Endothelial cell of umbilical vein (primary cell): ENCODE data around the gene BRI3BP. TPM values are rescaled to one million over a fixed set of nuclear protein-coding genes. Genes with fewer than 3 reads are reported as not detected.
"Not testable (repeated sequence)": the region's sequence is repeated elsewhere in the genome, so short reads cannot be mapped to it uniquely, and the experiment has no call there.

ENCODE experiments used
- BruUV-seq: library from RNA; stranded (reverse); fragments of 400-500 nt; replicated peaks from 2 replicates; lab custom pipeline; 2021; lab: Mats Ljungman, UMichigan
- CTCF ChIA-PET: fragments of 300-600, 350-600 bp; sonication (Branson Sonifier 250); formaldehyde crosslinking; loops from one replicate; lab custom pipeline; 2021; ENCODE audit warnings: antibody characterized with exemption, inconsistent platforms; lab: Charles Lee
- POLR2A ChIA-PET: fragments of 300-600, 350-600 bp; sonication (Branson Sonifier 250); formaldehyde crosslinking; loops from one replicate; lab custom pipeline; 2021; ENCODE audit warnings: antibody characterized with exemption, inconsistent platforms; lab: Charles Lee
- DNase-seq: peaks from one replicate; pipeline ENCODE4 v3.0.0-alpha.2; 2011; ENCODE audit warnings: low read depth, low spot score
- FAIRE-seq: peaks from 2 replicates; lab custom pipeline; 2011; peaks lifted over from hg19 to GRCh38; lab: Jason Lieb, UNC
- H2AFZ ChIP-seq: 2 replicates; pipeline ENCODE4 v1.6.0; 2012; ENCODE audit warnings: low read depth, low read length, control low read depth, inconsistent platforms
- H3K27ac ChIP-seq: 2 replicates; pipeline ENCODE4 v1.5.1; 2011; ENCODE audit warnings: low read depth, mild to moderate bottlenecking, control low read depth, low read length, moderate library complexity; ENCODE audit not compliant: insufficient read depth
- H3K27me3 ChIP-seq, 2 experiments: 2 replicates each; pipeline versions ENCODE4 v1.6.0 to v1.6.1; 2011; ENCODE audit warnings: low read length in 2 of 2, mixed read lengths in 1 of 2; ENCODE audit not compliant: control insufficient read depth in 2 of 2, insufficient read depth in 2 of 2
- H3K36me3 ChIP-seq, 2 experiments: 2 replicates in 1 of 2; 3 replicates in 1 of 2; pipeline ENCODE4 v1.5.1; 2011; ENCODE audit warnings: low read length in 2 of 2, mild to moderate bottlenecking in 1 of 2, moderate library complexity in 1 of 2; ENCODE audit not compliant: control insufficient read depth in 2 of 2, insufficient read depth in 2 of 2; ENCODE audit errors: extremely low read depth in 1 of 2
- H3K4me1 ChIP-seq: 3 replicates; pipeline ENCODE4 v1.5.1; 2011; ENCODE audit warnings: mild to moderate bottlenecking, low read length; ENCODE audit not compliant: control insufficient read depth, insufficient read depth; ENCODE audit errors: extremely low read depth
- H3K4me2 ChIP-seq: 2 replicates; pipeline ENCODE4 v1.6.1; 2011; ENCODE audit warnings: low read length, control low read depth, mixed read lengths; ENCODE audit not compliant: insufficient read depth
- H3K4me3 ChIP-seq, 3 experiments: fragments of 200-600 bp in 1 of 3; sonication (generic), shearing (Covaris generic) in 1 of 3; replicated peaks in 1 of 3; 2 replicates each; pipeline ENCODE4 v1.5.1; 2011 to 2016; ENCODE audit warnings: control low read depth in 3 of 3, low read length in 3 of 3, mild to moderate bottlenecking in 2 of 3, inconsistent platforms in 1 of 3, low read depth in 1 of 3, moderate library complexity in 1 of 3; ENCODE audit not compliant: insufficient read depth in 1 of 3
- H3K79me2 ChIP-seq: 2 replicates; pipeline ENCODE4 v1.6.0; 2012; ENCODE audit warnings: low read length, inconsistent platforms; ENCODE audit not compliant: control insufficient read depth, insufficient read depth
- H3K9ac ChIP-seq: replicated peaks from 2 replicates; pipeline ENCODE3; 2011; ENCODE audit warnings: low read length, control low read depth; ENCODE audit not compliant: insufficient read depth; ENCODE audit errors: extremely low read depth
- H3K9me1 ChIP-seq: replicated peaks from 3 replicates; pipeline ENCODE4 v1.6.0; 2011; ENCODE audit warnings: mild to moderate bottlenecking, low read length; ENCODE audit not compliant: control insufficient read depth, insufficient read depth; ENCODE audit errors: extremely low read depth
- H3K9me3 ChIP-seq: replicated peaks from 2 replicates; pipeline ENCODE4 v1.5.1; 2012; ENCODE audit warnings: low read length, inconsistent platforms; ENCODE audit not compliant: control insufficient read depth, insufficient read depth
- H4K20me1 ChIP-seq: replicated peaks from 2 replicates; pipeline ENCODE3; 2011; ENCODE audit warnings: mild to moderate bottlenecking, low read length; ENCODE audit not compliant: control insufficient read depth, insufficient read depth; ENCODE audit errors: extremely low read depth
- EZH2 ChIP-seq: IDR thresholded peaks from 2 replicates; pipeline ENCODE4 v1.6.1; 2012; ENCODE audit warnings: borderline replicate concordance, low read depth, mild to moderate bottlenecking, moderate library complexity, low read length, inconsistent platforms; ENCODE audit not compliant: severe bottlenecking
- dilution Hi-C: fragments of 300-500 bp; cut with MboI; formaldehyde crosslinking; loops from one replicate; pipeline ENCODE4 v1.15.0; 2019; ENCODE audit warnings: low sequenced_read_pairs; ENCODE audit not compliant: extremely low pct_ligation_motif_present
- intact Hi-C: fragments of 100-400 bp; cut with micrococcal nuclease; formaldehyde crosslinking; loops from one replicate; pipeline ENCODE4 v1.10.0; 2022
- polyA plus RNA-seq, 4 experiments: library from polyadenylated mRNA; depleted of rRNA in 3 of 4; stranded (reverse) in 3 of 4; unstranded in 1 of 4; fragments of >200 nt; gene quantifications; 2 replicates each; pipeline versions ENCODE4 v1.2.1 to v1.2.3, GENCODE V29; 2011 to 2012; ENCODE audit warnings: missing spikeins in 1 of 4
- total RNA-seq: library from RNA; stranded (reverse); gene quantifications from 2 replicates; pipeline ENCODE4 v1.2.3, GENCODE V29; 2021

The BRI3BP gene
- total and polyA plus RNA-seq, 2 donors (not counting 3 experiments of a cell fraction or from before 2014, with no cell fraction given): 3.4 to 8.2 TPM

DNA sequence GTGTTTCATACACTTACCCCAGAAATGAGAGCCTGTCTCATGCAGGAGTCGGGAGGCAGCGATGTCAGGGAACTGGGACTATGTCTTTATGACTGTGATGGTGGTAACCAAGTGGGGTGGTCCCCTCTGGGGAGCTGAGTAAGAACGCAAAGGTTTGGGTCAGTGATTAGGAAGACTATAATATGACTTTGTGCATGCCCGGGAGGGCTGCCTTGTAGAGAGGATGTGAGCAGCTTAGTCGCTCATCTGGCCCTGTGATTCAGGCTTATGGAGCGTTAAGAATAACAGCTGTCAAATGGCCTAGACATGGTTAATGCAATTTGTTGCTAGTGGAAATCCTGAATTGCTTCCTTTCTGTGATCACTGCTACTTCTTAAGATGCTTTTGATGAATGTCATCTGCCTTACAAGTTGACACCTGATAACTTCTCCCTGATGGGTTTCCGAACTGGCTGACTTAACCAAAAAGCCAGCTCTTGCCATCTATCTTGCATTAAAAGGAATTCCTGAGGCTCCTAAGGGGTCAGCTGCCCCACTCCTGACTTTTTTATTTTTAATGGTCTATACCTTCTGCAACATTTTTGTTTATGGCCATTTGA is 36.4 kb downstream of the BRI3BP start:
- Histone ChIP-seq H3K4me2 (no peak overlapping the region), H3K9ac (no peak overlapping the region), H4K20me1 (no peaks in the 10 kb centered on the region), H3K9me1 (no peaks in the 10 kb centered on the region), H3K27ac (no peak overlapping the region), H3K36me3 (no peaks in the 10 kb centered on the region), H3K4me1 (no peaks in the 10 kb centered on the region), H3K4me3 (no peak overlapping the region), H3K27me3 (no peaks in the 10 kb centered on the region), H3K9me3 (no peaks in the 10 kb centered on the region), H2AFZ (no peak overlapping the region), H3K79me2 (no peaks in the 10 kb centered on the region)
- ChIA-PET POLR2A (no interaction called here), CTCF (interaction anchor here (0.8 kb wide), 1 partner anchor 9 kb away, joined by 3 read pairs; no protein-coding TSS in a partner anchor)
- TF ChIP-seq EZH2: no peak
- FAIRE-seq (no peak), DNase-seq (no peak)
- intact Hi-C loops: no loop called here
- BruUV-seq: no TSS peak
- dilution Hi-C loops: no loop called here

DNA sequence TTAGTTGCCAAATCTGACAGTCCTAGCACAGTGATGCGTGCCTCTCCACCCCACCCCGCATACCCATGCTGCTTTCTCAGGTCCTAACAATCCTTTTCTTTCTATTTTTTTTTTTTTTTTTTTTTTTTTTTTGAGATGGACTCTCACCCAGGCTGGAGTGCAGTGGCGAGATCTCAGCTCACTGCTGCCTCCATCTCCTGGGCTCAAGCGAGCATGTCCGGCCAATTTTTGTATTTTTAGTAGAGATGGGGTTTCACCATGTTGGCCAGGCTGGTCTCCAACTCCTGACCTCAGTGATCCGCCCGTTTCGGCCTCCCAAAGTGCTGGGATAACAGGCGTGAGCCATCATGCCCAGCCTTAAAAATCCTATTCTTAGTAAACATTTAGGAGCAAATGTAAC is 38.0 kb downstream of the BRI3BP start:
- H3K4me1 ChIP-seq, POLR2A ChIA-PET: not testable (repeated sequence)

More for the DNA sequence above, 38.0 kb downstream of the BRI3BP start:
- H3K27me3 ChIP-seq, DNase-seq, FAIRE-seq, H3K36me3 ChIP-seq, H3K4me2 ChIP-seq, dilution Hi-C loops, H4K20me1 ChIP-seq, H3K27ac ChIP-seq, H3K9me3 ChIP-seq, H3K4me3 ChIP-seq, H3K9me1 ChIP-seq, intact Hi-C loops, CTCF ChIA-PET, H3K79me2 ChIP-seq, BruUV-seq, H3K9ac ChIP-seq, H2AFZ ChIP-seq: not testable (repeated sequence)
